Measurements from ENCODE around the gene MYADM.

MYADM gene

DNA sequence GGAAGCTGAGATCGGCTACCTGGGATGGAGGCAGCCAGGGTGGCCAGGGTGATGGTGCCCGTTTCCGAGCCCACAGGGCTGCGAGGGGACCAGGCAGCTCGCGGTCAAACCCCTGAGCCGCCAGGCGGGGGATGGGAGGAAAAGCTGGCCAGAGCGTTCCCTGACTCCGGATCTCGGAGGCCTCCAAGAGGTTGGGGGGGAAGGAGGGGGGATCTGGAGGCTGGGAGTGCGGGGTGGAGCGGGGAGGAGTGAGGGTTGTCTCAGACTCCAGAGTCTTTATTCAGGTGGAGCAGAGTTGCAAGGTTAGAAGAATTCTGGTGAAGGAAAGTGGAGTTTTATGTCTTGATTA, 42.5 kb downstream of the MYADM start:
- TF ChIP-seq, protein P1, sequence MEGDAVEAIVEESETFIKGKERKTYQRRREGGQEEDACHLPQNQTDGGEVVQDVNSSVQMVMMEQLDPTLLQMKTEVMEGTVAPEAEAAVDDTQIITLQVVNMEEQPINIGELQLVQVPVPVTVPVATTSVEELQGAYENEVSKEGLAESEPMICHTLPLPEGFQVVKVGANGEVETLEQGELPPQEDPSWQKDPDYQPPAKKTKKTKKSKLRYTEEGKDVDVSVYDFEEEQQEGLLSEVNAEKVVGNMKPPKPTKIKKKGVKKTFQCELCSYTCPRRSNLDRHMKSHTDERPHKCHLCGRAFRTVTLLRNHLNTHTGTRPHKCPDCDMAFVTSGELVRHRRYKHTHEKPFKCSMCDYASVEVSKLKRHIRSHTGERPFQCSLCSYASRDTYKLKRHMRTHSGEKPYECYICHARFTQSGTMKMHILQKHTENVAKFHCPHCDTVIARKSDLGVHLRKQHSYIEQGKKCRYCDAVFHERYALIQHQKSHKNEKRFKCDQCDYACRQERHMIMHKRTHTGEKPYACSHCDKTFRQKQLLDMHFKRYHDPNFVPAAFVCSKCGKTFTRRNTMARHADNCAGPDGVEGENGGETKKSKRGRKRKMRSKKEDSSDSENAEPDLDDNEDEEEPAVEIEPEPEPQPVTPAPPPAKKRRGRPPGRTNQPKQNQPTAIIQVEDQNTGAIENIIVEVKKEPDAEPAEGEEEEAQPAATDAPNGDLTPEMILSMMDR (conservative IDR thresholded peaks at IDR 0.05), result no peak
- H3K27ac ChIP-seq, result no peak overlapping the region

DNA sequence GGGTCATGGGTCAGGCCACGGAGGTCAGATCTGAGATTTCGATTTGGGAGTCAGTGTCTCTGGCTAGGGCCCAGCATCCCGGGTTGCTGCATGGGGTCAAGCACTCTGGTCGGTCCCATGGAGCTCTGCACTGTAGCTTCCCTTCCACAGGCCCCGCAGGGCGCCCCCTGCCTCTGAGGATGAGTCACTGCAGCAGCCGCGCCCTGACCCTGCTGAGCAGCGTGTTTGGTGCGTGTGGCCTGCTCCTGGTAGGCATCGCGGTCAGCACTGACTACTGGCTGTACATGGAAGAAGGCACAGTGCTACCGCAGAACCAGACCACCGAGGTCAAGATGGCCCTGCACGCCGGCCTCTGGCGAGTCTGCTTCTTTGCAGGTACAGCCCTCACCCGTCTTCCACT, 45.0 kb downstream of the MYADM start:
- TF ChIP-seq, protein P1 (conservative IDR thresholded peaks at IDR 0.05), result no peak; the same call in 1 of the 2 replicates
- H3K27ac ChIP-seq, result no peak overlapping the region

DNA sequence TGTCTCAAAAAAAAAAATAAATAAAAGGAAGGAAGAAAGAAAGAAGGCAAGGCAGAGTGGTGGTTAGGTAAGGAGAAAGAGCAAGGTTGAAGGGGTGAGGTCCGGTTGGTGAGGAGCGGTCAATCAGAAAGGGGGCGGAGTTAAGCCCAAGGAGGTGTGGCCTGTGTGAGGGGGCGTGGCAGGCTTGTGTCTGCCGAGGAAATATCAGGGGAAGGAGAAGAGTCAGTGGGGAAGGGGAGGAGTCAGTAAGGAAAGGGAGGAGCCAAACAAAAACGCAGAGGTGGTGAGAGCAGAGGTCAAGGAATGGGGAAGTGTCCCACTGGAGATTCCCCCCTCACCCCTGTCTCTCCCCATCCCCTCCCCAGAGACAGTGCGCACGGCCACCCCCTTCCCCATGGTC, 47.3 kb downstream of the MYADM start:
- no peak overlapping the region for H3K27ac ChIP-seq
- TF ChIP-seq, protein P1 (conservative IDR thresholded peaks at IDR 0.05), result no peak

DNA sequence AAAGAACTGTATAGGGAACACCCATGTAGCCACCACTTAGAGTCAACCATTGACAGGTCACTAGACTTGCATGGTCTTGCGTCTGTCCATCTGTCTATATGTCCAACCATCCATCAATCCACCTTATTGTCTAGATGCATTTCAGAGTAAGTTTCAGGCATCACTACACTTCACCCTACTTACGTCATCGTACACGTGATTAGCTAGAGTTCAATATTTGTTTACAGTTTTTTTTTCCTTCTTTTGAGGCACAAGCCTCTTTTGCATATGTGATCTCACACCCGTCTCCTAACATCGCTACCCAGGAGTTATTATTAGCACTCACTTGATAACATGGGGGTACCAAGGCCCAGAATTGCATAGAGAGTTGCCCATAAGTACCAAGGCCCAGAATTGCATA, 48.3 kb downstream of the MYADM start:
- TF ChIP-seq, protein P1 (conservative IDR thresholded peaks at IDR 0.05), result no peak
- no peak overlapping the region for H3K27ac ChIP-seq

DNA sequence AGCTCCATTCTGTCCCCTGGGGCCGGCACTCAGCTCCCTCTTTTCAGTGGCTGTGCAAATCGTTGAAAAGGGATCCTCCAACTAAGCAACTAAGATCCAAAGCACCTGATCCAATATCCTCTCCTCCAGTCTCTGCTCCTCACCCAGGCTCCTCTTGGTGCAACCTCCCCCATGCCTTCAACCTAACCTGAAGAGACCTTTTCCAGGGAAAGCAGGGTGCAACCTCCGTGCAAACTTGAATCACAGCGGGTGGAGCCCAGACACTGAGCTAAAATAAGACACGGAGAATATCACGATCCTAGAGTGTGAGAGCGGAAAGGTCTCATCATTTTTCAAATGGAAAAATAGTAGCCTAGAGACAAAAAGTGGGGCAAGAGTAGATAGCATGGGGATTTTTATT, 49.7 kb downstream of the MYADM start:
- no peak overlapping the region for H3K27ac ChIP-seq
- TF ChIP-seq, protein P1 (conservative IDR thresholded peaks at IDR 0.05), result no peak

Measured in VCaP (cell line).